ENCODE results near the gene JMY.

DNA sequence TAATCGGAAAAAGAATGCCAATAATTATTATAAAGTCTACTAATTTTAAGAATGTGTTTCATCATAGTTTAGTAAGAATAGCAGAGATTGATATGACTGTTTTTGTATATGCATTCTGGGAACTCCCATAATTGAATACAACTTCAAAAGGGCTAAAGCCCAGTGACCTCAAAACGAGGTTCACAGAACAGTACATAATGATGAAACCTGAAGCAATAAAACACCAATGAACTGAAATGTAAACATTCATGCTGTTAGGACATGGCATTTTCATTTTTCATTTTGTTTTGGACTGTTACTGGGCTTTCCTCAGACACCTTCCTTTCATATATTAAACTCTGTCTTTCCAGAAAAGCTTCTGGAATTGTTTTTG lies 684 bp upstream of the JMY start:
- TF ChIP-seq, protein P1, sequence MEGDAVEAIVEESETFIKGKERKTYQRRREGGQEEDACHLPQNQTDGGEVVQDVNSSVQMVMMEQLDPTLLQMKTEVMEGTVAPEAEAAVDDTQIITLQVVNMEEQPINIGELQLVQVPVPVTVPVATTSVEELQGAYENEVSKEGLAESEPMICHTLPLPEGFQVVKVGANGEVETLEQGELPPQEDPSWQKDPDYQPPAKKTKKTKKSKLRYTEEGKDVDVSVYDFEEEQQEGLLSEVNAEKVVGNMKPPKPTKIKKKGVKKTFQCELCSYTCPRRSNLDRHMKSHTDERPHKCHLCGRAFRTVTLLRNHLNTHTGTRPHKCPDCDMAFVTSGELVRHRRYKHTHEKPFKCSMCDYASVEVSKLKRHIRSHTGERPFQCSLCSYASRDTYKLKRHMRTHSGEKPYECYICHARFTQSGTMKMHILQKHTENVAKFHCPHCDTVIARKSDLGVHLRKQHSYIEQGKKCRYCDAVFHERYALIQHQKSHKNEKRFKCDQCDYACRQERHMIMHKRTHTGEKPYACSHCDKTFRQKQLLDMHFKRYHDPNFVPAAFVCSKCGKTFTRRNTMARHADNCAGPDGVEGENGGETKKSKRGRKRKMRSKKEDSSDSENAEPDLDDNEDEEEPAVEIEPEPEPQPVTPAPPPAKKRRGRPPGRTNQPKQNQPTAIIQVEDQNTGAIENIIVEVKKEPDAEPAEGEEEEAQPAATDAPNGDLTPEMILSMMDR (IDR thresholded peaks at IDR 0.05; ENCODE audit: borderline replicate concordance, extremely low read depth, low read length, poor library complexity, severe bottlenecking), result no peak
- TF ChIP-seq EZH2 (IDR thresholded peaks at IDR 0.05; ENCODE audit: borderline replicate concordance, low read depth, low read length, severe bottlenecking), result no peak
